GM21529 (cell line): Measurements from ENCODE around the gene SLC35F2.
A peak's percentile ranks its signal among the peaks of the same experiment; 100 is the strongest.
"Not testable (repeated sequence)": the region's sequence is repeated elsewhere in the genome, so short reads cannot be mapped to it uniquely, and the experiment has no call there.

Experiments
- ATAC-seq: cut with Tn5 transposase; IDR thresholded peaks from one replicate; pipeline ENCODE4 v1.9.1; 2021; ENCODE audit not compliant: unreplicated experiment

Gene SLC35F2

DNA sequence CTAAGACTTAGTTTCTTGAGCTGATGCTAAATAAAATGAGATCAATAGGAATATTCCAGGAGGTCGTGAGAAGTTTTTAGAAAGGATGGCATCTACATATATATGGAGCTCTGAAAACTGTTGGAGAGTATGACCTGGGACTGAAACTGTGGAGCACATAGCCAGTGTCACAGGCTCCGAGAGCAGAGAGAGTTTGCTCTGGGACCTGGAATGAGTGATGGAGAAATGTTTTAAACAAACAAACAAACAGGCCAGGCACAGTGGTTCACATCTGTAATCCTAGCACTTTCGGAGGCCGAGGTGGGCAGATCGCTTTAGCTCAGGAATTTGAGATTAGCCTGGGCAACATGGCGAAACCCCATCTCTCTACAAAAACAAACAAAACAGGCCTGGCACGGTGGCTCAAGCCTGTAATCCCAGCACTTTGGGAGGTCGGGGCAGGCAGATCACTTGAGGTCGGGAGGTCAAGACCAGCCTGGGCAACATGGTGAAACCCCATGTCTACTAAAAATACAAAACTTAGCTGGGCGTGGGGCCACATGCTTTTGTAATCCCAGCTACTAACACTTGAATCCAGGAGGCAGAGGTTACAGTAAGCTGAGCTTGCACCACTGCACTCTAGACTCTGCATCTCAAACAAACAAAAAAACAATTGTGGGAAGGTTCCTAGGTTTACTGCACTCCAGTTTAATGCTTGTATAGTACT, 67.1 kb downstream of the SLC35F2 start:
- ATAC-seq, result no peak

GRCh38 chr11:107789767-107790166, 68.8 kb downstream of the SLC35F2 start:
- no peak for ATAC-seq

DNA sequence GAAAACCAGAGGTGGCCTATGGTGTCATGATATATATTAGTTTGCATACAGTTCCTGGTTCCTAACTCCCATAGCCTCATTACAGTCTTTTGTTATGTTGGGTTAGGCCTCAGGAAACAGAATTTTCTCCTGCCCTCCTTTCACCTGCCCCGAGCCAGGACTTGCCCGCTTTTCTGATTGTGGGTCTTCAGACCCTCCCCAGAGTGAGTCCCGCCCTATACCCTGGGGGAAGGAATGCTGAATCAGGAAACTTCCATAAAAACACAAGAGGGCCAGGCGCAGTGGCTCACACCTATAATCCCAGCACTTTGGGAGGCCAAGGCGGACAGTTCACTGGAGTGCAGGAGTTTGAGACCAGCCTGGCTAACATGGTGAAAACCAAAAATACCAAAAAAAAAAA, 70.9 kb downstream of the SLC35F2 start:
- no peak for ATAC-seq

GRCh38 chr11:107785401-107785800, 73.2 kb downstream of the SLC35F2 start:
- ATAC-seq, result no peak

DNA sequence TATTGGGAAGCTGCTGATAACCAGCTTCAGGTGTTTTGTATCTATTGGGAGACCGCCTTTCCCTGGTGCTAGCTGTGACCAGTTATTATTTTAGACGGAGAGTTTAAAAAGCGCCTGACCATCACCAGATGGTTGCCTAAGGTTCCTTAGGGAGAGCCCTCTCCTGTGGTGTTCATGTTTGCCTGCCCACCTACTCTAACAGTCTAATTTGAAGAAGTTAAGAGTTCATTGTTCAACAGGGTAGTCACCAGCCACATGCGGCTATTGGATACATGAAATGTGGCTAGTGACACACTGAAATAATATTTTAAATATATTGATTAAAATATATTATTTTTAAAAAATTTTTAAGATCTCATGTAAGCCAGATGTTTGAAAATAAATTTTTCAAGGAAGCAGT, 75.5 kb downstream of the SLC35F2 start:
- ATAC-seq, result no peak

- no peak for ATAC-seq
These were observed 77.8 kb downstream of the SLC35F2 start for GRCh38 chr11:107780775-107781174.

DNA sequence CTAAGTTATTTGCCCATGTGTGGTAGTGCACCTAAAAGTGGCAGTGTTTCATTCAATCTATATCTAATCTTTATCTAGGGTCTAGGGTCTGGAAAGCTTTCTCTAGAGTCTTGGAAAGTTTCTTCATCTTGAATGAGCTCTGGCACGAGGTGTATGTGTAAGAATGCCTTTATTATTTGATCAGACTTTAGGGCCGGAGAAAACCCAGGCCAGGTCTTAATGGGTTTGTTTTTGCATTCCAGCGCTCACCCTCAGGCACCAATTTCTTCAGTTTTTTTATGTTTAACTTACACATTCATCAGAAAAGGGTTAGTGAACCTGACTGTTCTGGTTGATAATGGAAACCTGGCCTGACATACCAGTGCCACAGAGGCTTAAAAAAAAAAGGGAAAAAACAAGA, 78.5 kb downstream of the SLC35F2 start:
- no peak for ATAC-seq

GRCh38 chr11:107778839-107779517, 79.6 kb downstream of the SLC35F2 start:
- no peak for ATAC-seq

DNA sequence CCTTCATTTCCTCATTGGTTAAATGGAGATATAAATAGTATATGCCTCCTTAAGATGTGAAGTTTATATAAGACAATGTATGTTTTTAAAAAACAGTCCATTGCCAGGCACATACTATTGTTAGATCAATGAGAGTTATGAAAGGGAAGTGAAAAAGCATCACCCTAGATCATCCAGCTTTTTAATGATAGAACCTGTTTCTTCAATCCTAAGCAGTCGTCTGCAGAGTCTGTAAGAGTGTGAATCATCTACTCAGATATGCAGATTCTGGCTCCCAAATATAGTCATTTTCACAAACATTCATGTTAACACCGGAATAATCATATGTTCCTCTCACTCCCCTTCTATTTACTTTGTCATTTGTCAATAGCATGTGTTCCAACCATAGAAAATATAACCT, 81.5 kb downstream of the SLC35F2 start:
- peak; percentile 69 for ATAC-seq

GRCh38 chr11:107776062-107776461, 82.5 kb downstream of the SLC35F2 start:
- no peak for ATAC-seq

DNA sequence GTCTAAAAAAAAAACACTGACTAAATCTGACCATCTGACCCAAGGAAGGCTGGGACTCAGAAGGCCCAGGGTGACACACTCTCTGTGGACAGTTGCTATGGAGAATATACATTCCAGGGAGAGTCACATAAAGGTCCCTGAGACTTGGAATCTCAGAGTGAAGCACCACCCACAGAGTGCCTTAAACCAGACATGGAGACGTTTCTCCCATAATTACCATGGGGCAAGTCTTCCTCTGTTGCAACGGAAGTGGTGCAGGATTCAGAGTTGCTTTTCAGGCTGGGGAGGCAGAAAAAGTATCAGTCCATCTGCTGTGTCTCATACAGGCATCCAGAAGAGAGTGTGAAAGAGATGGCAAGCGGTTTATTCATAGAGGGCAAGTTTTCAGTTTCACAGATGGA, 88.0 kb downstream of the SLC35F2 start:
- peak; percentile 33 for ATAC-seq

DNA sequence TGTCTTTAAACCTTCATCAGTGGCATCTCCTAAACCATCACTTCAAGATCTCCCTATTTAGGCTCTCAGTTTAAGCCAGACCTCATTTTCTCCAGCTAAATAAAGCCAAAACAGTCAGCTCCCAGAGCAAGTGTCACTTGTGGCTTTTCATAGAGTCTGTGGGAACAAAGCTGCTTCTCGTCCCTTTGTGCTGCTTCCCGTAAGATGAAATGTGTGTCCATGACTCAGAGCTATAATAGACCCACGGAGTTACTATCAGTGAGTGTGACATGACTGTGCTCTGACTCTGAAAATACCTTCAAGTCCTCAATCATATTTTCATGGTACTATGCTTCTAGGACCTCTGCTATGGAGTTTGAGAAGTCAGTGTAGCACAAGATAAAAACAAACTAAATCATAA, 89.4 kb downstream of the SLC35F2 start:
- ATAC-seq, result no peak

GRCh38 chr11:107758719-107759355, 99.8 kb downstream of the SLC35F2 start:
- not testable (repeated sequence) for ATAC-seq

- ATAC-seq, result no peak
These were observed 100.9 kb downstream of the SLC35F2 start for GRCh38 chr11:107757661-107758060.

DNA sequence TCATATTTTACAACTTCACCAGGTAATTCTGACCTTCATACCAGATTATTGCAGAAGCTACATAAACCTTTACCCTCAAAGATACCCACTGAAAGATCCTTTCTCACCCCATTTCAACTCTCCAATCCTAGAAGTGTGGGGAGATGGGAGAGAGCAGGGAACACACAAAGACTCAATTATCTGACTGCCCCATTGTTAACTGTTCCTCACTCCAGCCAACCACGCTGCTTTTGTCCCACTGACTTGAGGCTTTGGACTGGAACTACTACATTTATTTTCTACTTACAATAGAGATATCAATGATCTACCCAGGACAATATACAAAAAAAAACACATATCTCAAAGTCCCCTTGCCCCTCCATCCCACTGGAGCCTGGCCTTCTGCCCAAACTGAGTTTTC, 102.0 kb downstream of the SLC35F2 start:
- ATAC-seq, result no peak

DNA sequence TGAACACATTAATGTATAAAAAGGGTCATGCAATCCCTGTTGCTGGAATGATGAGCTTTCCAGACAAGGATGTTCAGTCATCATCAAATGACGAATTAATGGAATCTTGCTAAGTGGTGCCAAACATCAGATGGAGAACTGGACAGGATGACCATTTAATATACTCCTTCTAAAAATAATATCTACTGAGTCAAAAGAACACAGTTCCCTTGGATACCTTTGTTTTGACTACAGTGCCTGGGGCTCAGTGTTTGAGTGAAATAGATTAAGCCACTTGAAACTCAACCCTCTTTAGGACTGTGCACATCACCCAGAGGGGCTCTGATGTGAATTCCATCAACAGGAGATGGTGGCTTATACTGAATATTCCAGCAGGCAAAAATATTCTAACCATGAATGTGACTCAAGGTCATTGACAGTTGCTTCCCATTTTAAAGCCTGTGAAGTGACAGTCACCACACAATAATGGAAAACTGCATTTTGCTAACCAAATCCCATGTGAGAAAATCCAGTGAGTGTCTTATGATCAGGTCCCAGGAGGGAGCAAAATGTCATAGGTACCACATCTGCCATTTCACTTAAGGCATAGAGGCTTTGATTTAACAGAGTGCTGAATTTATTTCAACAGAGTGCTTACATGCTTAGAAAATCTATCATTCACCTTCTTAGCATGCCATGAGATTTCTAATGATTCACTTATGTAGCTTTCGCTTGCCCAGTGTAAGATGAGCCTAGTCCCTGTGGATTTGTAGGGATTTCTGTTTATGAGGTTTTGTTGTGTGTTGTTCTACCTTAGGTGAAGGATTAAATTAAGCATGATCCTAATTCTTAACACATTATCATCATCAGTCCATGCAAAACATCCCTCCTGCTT, 105.4 kb downstream of the SLC35F2 start:
- ATAC-seq, result no peak

- ATAC-seq, result no peak
These were observed 106.1 kb downstream of the SLC35F2 start for GRCh38 chr11:107752508-107752907.

- ATAC-seq, result no peak
These were observed 107.5 kb downstream of the SLC35F2 start for GRCh38 chr11:107751082-107751481.

GRCh38 chr11:107750313-107750712, 108.3 kb downstream of the SLC35F2 start:
- no peak for ATAC-seq

GRCh38 chr11:107747622-107748021, 111.0 kb downstream of the SLC35F2 start:
- no peak for ATAC-seq

DNA sequence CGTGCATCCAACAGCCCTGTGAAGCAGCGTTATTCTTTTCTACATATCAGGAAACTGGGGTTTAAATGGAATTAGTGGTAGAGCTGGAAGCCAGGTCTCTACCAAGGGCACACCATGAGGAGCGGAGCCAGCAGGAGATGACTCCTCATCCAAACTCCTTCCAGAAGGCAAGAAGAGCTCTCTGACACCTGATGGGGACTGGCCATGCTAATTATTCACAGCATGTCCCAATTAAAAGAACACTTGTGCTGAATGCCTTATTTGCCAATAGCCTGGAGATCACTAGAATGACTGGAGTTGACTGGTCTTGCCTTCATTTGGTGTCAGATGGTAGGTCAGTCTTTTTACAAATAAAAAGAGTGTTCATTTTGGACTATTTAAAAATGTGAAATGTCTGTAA, 113.9 kb downstream of the SLC35F2 start:
- no peak for ATAC-seq
